K562 (cell line): ENCODE data around the gene EEF1A1. TPM values are rescaled to one million over a fixed set of nuclear protein-coding genes. Genes with fewer than 3 reads are reported as not detected.

Experiments used
- CAMTA2 ChIP-seq: fragments of 250-450 bp; sonication (Bioruptor Pico); conservative IDR thresholded peaks from 2 replicates; pipeline ENCODE4 v1.5.1; 2022
- CCNT2 ChIP-seq: IDR thresholded peaks from 2 replicates; pipeline ENCODE4 v1.6.1; 2011; ENCODE audit warnings: borderline replicate concordance, low read depth, mild to moderate bottlenecking, moderate library complexity, mixed read lengths, low read length; ENCODE audit not compliant: insufficient read length; ENCODE audit errors: extremely low read depth
- CSDE1 ChIP-seq, 2 experiments: fragments of 450-650 bp; IDR thresholded peaks; 2 replicates each; pipeline ENCODE4 v1.6.1; 2016; ENCODE audit warnings: mild to moderate bottlenecking in 1 of 2
- MECOM ChIP-seq: fragments of 250-450 bp; sonication (Bioruptor Pico); IDR thresholded peaks from 2 replicates; pipeline ENCODE4 v1.8.0; 2022; ENCODE audit warnings: inconsistent platforms
- SIN3A ChIP-seq, 2 experiments: fragments of 150-350 bp in 1 of 2; IDR thresholded peaks; 2 replicates each; pipeline ENCODE4 v1.6.1; 2011 to 2016; ENCODE audit warnings: borderline replicate concordance in 2 of 2, low read depth in 2 of 2, low read length in 2 of 2, mild to moderate bottlenecking in 2 of 2, moderate library complexity in 2 of 2; ENCODE audit not compliant: control insufficient read depth in 1 of 2
- TAF7 ChIP-seq: fragments of 450-650 bp; IDR thresholded peaks from 2 replicates; pipeline ENCODE4 v1.6.1; 2016; ENCODE audit warnings: missing genetic modification characterization, missing compliant biosample characterization
- TSC22D4 ChIP-seq: fragments of 450-650 bp; IDR thresholded peaks from 2 replicates; pipeline ENCODE4 v1.6.1; 2016; ENCODE audit warnings: missing genetic modification characterization, missing biosample characterization, control low read depth
- ZC3H8 ChIP-seq: fragments of 450-650 bp; IDR thresholded peaks from 2 replicates; pipeline ENCODE4 v1.6.1; 2017
- ZNF184 ChIP-seq: sonication (generic); formaldehyde crosslinking; IDR thresholded peaks from 2 replicates; pipeline ENCODE4 v1.5.0; 2020; ENCODE audit warnings: missing genetic modification reagents
- polyA plus RNA-seq, 8 experiments: library from polyadenylated mRNA; depleted of rRNA in 4 of 8; stranded (reverse) in 5 of 8; unstranded in 3 of 8; fragments of >200 nt; fragmentation: Nextera tagmentation in 2 of 8; fragmentation: Illumina TruSeq in 1 of 8; extraction: Ambion mirVana in 2 of 8; extraction: Trizol in 1 of 8; gene quantifications; 2 replicates each; pipeline versions ENCODE4 v1.2.1 to v1.2.3, GENCODE V29; 2011 to 2014; ENCODE audit warnings: inconsistent platforms in 1 of 8, missing spikeins in 1 of 8
- total RNA-seq, 7 experiments: library from RNA; depleted of rRNA in 6 of 7; stranded (reverse); fragments of >200 nt in 6 of 7; fragmentation: Illumina TruSeq in 2 of 7; extraction: Trizol in 2 of 7; gene quantifications; 2 replicates each; pipeline versions ENCODE4 v1.2.1 to v1.2.3, GENCODE V29; 2011 to 2021; ENCODE audit warnings: low replicate concordance in 1 of 7
- TF ChIP-seq, protein P1 (sequence below), 2 experiments: fragments of 450-650 bp in 1 of 2; sonication (generic) in 1 of 2; formaldehyde crosslinking in 1 of 2; IDR thresholded peaks; 2 replicates each; pipeline versions ENCODE4 v1.7.1 to v1.9.0; 2016 to 2022; ENCODE audit warnings: inconsistent platforms in 1 of 2, mild to moderate bottlenecking in 1 of 2, missing genetic modification reagents in 1 of 2
- TF ChIP-seq, protein P2 (sequence below), 2 experiments: IDR thresholded peaks; 2 replicates each; pipeline ENCODE4 v1.6.1; 2011; ENCODE audit warnings: borderline replicate concordance in 1 of 2, control low read depth in 1 of 2, low read depth in 1 of 2, low read length in 1 of 2, mild to moderate bottlenecking in 1 of 2, mixed read lengths in 1 of 2, moderate library complexity in 1 of 2; ENCODE audit not compliant: insufficient read depth in 1 of 2, insufficient read length in 1 of 2, poor library complexity in 1 of 2, severe bottlenecking in 1 of 2; ENCODE audit errors: extremely low read depth in 1 of 2
- TF ChIP-seq, protein P3 (sequence below): sonication (generic); formaldehyde crosslinking; IDR thresholded peaks from 2 replicates; pipeline ENCODE4 v1.8.1; 2022; ENCODE audit warnings: missing genetic modification reagents
- TF ChIP-seq, protein P4 (sequence below), 2 experiments: fragments of 450-650 bp in 1 of 2; sonication (generic) in 1 of 2; formaldehyde crosslinking in 1 of 2; IDR thresholded peaks in 1 of 2; conservative IDR thresholded peaks in 1 of 2; 2 replicates each; pipeline versions ENCODE4 v1.6.1 to v1.8.1; 2016 to 2023; ENCODE audit warnings: mild to moderate bottlenecking in 2 of 2, moderate library complexity in 2 of 2, inconsistent platforms in 1 of 2, missing genetic modification reagents in 1 of 2

The EEF1A1 gene
- total and polyA plus RNA-seq, 9 of the 15 experiments (the other 6 are each of a cell fraction or from before 2014, with no cell fraction given) = 6,453 to 17,323 (median 11,082) TPM

DNA sequence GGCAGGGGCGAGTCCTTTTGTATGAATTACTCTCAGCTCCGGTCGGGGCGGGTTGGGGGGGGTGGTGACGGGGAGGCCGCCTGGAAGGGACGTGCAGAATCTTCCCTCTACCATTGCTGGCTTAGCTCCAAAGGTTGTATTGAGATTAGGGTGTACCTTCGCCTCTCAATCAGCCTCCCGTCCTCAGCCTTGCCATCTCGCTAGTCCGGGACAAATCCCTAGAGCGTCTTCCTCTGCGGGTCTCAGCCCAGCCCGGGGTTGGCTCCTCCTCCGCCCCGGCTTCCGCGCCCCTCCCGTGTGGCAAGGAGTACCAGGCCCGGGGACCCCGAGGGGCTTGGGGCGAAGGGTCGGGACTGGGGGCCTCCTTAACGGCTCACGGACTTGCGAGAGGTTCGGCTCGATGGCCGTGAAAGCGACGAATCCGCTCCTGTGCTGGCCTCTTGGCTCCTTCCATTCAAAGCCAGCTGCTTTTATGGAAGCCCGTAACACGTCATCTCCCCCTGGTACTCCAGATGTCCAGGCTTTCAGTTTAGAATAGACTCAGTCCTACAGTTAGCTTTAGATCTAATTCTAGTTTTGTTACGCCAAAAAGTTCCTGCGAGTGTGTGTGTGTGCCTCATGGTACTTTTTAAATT lies 636 bp upstream of the EEF1A1 start (continued):
- TF ChIP-seq, protein P1, sequence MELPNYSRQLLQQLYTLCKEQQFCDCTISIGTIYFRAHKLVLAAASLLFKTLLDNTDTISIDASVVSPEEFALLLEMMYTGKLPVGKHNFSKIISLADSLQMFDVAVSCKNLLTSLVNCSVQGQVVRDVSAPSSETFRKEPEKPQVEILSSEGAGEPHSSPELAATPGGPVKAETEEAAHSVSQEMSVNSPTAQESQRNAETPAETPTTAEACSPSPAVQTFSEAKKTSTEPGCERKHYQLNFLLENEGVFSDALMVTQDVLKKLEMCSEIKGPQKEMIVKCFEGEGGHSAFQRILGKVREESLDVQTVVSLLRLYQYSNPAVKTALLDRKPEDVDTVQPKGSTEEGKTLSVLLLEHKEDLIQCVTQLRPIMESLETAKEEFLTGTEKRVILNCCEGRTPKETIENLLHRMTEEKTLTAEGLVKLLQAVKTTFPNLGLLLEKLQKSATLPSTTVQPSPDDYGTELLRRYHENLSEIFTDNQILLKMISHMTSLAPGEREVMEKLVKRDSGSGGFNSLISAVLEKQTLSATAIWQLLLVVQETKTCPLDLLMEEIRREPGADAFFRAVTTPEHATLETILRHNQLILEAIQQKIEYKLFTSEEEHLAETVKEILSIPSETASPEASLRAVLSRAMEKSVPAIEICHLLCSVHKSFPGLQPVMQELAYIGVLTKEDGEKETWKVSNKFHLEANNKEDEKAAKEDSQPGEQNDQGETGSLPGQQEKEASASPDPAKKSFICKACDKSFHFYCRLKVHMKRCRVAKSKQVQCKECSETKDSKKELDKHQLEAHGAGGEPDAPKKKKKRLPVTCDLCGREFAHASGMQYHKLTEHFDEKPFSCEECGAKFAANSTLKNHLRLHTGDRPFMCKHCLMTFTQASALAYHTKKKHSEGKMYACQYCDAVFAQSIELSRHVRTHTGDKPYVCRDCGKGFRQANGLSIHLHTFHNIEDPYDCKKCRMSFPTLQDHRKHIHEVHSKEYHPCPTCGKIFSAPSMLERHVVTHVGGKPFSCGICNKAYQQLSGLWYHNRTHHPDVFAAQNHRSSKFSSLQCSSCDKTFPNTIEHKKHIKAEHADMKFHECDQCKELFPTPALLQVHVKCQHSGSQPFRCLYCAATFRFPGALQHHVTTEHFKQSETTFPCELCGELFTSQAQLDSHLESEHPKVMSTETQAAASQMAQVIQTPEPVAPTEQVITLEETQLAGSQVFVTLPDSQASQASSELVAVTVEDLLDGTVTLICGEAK (IDR thresholded peaks at IDR 0.05) = peak; percentile 26; the same call in 1 of the 2 replicates
- TF ChIP-seq, protein P1 (CRISPR knock-in tag; IDR thresholded peaks at IDR 0.05) = no peak
- TF ChIP-seq TAF7 (tag) (0 out of 2 replicates have a peak, but pooled peaks have one; percentile 4), MECOM (CRISPR knock-in tag) (no peak), CCNT2 (peak; percentile 3), CAMTA2 (CRISPR knock-in tag) (no peak), TSC22D4 (tag) (no peak), ZNF184 (CRISPR knock-in tag) (no peak), ZC3H8 (0 out of 2 replicates have a peak, but pooled peaks have one; percentile 16), SIN3A (IDR thresholded peaks at IDR 0.05; ENCODE audit: borderline replicate concordance in 2 of 2, control insufficient read depth in 1 of 2, low read depth in 2 of 2, low read length in 2 of 2) (0 out of 4 replicates have a peak, but pooled peaks of 1 of the 2 experiments have one; percentile 1), CSDE1 (IDR thresholded peaks at IDR 0.05) (no peak)
- TF ChIP-seq, protein P2, sequence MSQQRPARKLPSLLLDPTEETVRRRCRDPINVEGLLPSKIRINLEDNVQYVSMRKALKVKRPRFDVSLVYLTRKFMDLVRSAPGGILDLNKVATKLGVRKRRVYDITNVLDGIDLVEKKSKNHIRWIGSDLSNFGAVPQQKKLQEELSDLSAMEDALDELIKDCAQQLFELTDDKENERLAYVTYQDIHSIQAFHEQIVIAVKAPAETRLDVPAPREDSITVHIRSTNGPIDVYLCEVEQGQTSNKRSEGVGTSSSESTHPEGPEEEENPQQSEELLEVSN (IDR thresholded peaks at IDR 0.05; ENCODE audit: borderline replicate concordance in 1 of 2, extremely low read depth in 1 of 2, insufficient read depth in 1 of 2, insufficient read length in 1 of 2, low read depth in 1 of 2, low read length in 1 of 2, poor library complexity in 1 of 2, severe bottlenecking in 1 of 2) = peak in 1 of 2 experiments; percentile 2
- TF ChIP-seq, protein P3, sequence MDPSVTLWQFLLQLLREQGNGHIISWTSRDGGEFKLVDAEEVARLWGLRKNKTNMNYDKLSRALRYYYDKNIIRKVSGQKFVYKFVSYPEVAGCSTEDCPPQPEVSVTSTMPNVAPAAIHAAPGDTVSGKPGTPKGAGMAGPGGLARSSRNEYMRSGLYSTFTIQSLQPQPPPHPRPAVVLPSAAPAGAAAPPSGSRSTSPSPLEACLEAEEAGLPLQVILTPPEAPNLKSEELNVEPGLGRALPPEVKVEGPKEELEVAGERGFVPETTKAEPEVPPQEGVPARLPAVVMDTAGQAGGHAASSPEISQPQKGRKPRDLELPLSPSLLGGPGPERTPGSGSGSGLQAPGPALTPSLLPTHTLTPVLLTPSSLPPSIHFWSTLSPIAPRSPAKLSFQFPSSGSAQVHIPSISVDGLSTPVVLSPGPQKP = no peak
- TF ChIP-seq, protein P4, sequence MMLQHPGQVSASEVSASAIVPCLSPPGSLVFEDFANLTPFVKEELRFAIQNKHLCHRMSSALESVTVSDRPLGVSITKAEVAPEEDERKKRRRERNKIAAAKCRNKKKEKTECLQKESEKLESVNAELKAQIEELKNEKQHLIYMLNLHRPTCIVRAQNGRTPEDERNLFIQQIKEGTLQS (IDR thresholded peaks at IDR 0.05) = peak; percentile 34; the same call in 1 of the 2 replicates
- TF ChIP-seq, protein P4 (CRISPR knock-in tag; conservative IDR thresholded peaks at IDR 0.05) = no peak
